Amniotic stem cell (primary cell): Measurements from ENCODE around the gene NUDCD3.

Experiments used
- DNase-seq: peaks from one replicate; lab custom pipeline; 2025; lab: John Stamatoyannopoulos, UW

The NUDCD3 gene

GRCh38 chr7:44477938-44478337 is 12.5 kb downstream of the NUDCD3 start:
- no peak for DNase-seq

- peak; percentile 49 for DNase-seq
Measured at GRCh38 chr7:44477063-44477830, 13.2 kb downstream of the NUDCD3 start.

GRCh38 chr7:44476313-44476712 is 14.1 kb downstream of the NUDCD3 start:
- DNase-seq = no peak

GRCh38 chr7:44473295-44473694 is 17.2 kb downstream of the NUDCD3 start:
- no peak for DNase-seq

- no peak for DNase-seq
Measured at GRCh38 chr7:44472843-44473242, 17.6 kb downstream of the NUDCD3 start.

GRCh38 chr7:44471850-44472249 is 18.6 kb downstream of the NUDCD3 start:
- no peak for DNase-seq

GRCh38 chr7:44471436-44471835 is 19.0 kb downstream of the NUDCD3 start:
- DNase-seq = no peak

- DNase-seq = no peak
Measured at GRCh38 chr7:44470628-44471245, 19.7 kb downstream of the NUDCD3 start.

- DNase-seq = no peak
Measured at GRCh38 chr7:44470135-44470479, 20.4 kb downstream of the NUDCD3 start.

GRCh38 chr7:44469461-44470134 is 20.9 kb downstream of the NUDCD3 start:
- no peak for DNase-seq

- no peak for DNase-seq
Measured at GRCh38 chr7:44467217-44467548, 23.3 kb downstream of the NUDCD3 start.

GRCh38 chr7:44466300-44467216 is 23.9 kb downstream of the NUDCD3 start:
- DNase-seq = no peak

- DNase-seq = no peak
Measured at GRCh38 chr7:44465490-44465889, 25.0 kb downstream of the NUDCD3 start.

GRCh38 chr7:44463169-44463808 is 27.2 kb downstream of the NUDCD3 start:
- DNase-seq = no peak

GRCh38 chr7:44461387-44461786 is 29.1 kb downstream of the NUDCD3 start:
- DNase-seq = no peak

GRCh38 chr7:44460325-44460724 is 30.1 kb downstream of the NUDCD3 start:
- no peak for DNase-seq

- DNase-seq = no peak
Measured at GRCh38 chr7:44455155-44455554, 35.3 kb downstream of the NUDCD3 start.

- no peak for DNase-seq
Measured at GRCh38 chr7:44454348-44454747, 36.1 kb downstream of the NUDCD3 start.

GRCh38 chr7:44451123-44451522 is 39.3 kb downstream of the NUDCD3 start:
- no peak for DNase-seq

GRCh38 chr7:44449584-44449928 is 40.9 kb downstream of the NUDCD3 start:
- no peak for DNase-seq

- no peak for DNase-seq
Measured at GRCh38 chr7:44448922-44449583, 41.4 kb downstream of the NUDCD3 start.
